NCI-H2029 treated with DMSO at 0.1 percent for 48 hours (cell line): ENCODE measurements around the gene RAVER2.
"Not testable (repeated sequence)": the region's sequence is repeated elsewhere in the genome, so short reads cannot be mapped to it uniquely, and the experiment has no call there.

Source experiments
- DNase-seq: peaks from one replicate; lab custom pipeline; 2025; lab: John Stamatoyannopoulos, UW

The RAVER2 gene

DNA sequence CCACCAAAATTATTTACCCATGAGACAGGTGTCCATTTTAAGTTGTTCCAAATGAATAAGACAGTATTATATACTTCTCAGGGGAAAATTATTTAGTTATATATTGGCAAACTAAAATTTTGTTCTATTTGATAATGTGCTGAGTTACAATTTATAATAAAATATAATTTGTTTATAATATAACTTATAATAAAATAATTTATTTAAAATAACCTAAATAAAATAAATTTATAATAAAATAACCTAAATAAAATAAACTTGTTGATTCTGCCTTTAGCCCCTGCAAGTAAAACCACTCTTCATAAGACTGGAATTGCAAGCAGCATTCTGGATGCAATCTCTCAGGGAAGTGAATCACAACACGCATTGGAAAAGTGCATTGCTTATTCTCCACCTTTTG, 69.6 kb downstream of the RAVER2 start:
- no peak for DNase-seq

DNA sequence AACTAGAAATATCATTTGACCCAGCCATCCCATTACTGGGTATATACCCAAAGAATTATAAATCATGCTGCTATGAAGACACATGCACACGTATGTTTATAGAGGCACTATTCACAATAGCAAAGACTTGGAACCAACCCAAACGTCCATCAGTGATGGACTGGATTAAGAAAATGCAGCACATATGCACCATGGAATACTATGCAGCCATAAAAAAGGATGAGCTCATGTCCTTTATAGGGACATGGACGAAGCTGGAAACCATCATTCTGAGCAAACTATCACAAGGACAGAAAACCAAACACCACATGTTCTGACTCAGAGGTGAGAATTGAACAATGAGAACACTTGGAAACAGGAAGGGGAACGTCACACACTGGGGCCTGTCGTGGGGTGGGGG, 72.5 kb downstream of the RAVER2 start:
- not testable (repeated sequence) for DNase-seq

DNA sequence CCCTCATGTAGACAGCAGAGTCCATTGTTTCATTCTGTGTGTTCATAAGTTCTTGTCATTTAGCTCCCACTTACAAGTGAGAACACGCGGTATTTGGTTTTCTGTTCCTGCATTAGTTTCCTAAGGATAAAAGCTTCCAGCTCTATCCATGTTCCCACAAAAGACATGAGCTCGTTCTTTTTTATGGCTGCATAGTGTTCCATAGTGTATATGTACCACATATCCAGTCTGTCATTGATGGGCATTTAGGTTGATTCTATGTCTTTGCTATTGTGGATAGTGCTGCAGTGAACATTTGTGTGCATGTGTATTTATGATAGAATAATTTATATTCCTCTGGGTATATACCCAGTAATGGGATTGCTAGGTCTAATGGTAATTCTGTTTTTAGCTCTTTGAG, 75.7 kb downstream of the RAVER2 start:
- DNase-seq = not testable (repeated sequence)

DNA sequence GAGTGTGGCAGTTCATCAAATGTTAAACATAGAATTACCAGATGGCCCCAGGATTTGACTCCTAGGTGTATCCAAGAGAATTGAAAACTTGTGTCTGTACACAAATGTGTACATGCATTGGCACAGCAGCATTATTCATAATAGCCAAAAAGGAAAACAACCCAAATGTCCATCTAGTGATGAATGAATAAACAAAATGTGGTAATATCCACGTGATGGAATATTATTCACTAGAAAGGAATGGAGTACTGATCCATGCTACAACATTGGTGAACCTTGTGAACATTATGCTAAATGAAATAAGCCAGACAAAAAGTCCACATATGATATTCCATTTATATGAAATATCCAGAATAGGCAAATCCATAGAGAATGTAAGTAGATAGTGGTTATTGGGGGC, 77.7 kb downstream of the RAVER2 start:
- no peak for DNase-seq

DNA sequence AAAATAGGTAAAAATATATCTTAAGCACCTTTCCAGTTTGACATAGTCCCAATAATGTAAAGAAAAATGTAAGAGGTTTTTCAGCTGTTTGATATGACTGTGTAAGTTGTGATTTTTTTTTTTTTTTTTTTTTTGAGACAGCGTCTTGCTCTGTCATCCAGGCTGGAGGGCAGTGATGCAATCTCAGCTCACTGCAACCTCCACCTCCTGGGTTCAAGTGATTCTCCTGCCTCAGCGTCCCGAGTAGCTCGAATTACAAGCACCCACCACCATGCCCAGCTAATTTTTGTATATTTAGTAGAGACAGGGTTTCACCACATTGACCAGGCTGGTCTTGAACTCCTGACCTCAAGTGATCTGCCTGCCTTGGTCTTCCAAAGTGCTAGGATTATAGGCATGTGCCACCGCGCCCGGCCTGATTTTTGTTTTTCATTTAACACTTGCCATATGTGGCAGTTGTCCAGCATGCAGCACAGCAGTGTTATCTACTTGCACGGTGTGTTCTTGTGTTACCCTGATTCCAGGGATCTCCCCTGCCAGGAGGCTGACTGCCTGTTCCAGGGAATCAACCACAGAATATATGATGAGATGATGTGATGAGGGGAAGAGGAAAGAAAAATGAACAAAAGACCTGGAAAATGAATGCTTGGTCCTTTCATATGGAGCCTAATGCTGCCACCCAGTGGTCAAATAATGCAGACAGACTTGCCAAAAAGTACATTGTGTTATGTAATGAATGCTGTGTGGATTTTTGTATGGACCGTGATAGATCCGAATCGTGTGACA, 79.0 kb downstream of the RAVER2 start:
- DNase-seq = peak; percentile 95

DNA sequence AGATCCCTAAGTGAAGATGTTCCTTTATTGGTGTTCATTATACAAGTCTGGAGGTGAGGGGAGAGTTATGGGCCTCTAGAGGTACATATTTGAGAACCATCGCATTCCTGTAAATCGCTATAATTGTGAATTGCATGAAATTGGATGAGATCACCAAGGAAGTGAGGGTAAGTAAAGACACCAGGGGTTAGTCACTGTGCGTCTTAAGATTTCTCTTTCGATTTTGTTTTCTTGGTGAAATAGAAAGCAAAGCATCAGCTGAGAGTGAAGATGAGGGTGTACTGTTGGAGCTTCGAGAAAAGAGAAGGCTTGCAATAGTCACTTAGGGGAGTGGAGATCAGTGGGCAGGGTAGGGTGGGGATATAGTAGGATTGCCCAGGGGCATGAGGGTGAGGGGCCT, 82.1 kb downstream of the RAVER2 start:
- DNase-seq = no peak

DNA sequence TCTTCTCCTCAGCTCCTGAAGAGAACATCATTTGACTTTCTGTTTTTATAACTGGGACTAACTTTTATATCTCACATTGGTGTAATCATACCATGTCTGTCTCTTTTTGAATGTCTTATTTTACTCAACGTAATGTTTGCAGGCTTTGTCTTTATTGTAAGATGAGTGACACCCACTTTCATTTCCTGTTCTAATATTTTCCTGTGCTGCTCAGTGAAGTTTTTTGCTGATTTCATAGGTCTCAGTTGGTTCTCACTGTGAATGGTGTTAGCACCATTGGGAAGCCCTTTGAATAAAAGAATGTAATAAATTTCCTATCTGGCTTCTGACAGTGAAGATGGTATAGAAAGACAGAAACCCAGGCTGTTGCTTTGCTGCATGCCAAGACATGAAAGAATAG, 84.0 kb downstream of the RAVER2 start:
- no peak for DNase-seq

DNA sequence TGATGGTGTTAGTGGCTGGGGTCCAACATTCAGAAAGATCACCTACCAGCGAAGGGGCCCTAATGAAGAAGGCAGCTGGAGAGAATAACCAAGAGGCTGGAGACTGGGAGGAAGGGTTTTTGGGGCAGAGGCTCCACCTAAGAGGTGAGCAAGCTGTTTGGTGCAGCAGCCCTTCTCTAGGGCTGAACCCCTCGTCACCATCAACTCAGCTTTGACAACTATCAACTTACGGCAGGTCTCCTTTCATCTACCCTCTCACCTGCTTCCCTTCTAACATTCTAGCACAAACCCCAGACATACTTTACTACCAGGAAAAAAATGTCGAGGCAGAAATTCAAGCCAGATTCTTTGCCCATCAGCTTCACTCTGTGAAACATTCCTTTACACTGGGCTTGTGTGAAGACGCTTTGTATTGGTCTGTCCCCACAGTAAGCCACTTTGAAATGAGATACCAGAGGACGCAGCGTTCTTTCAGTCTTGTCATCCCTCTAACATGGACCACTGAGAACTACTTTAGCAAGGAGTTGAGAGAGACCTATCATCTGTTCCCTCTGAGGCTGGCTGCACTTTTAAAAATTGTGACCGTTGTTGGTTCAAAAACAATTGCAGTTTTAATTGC, 84.6 kb downstream of the RAVER2 start:
- no peak for DNase-seq

DNA sequence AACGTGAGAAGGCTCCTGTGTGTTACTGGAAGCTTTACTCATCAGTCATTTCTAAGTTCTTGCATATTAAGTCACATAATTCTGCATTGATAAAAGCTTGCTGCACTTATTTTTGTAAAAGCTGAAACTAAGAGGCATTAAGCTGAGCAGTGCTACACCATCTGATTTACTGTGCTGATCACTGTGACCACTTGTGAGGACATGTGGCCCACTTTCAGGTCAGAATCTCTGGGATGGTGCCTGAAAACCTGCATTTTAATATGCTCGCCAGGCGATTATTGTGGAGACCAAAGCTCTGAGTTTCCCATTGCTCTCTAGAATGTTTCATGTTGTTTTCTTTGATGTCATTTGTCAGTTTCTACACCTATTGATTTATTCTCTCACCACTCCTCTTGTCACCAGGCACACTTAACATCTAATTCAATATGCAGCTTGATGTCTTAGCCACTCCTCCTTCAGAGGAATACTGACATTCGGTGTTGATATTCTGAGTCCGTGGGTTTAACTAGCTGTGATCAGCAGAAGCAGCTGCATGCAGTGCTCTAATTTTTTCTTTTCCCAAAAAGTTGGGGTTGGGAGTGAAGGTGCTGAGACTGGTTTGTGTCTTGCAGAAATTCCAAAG, 85.3 kb downstream of the RAVER2 start:
- no peak for DNase-seq

DNA sequence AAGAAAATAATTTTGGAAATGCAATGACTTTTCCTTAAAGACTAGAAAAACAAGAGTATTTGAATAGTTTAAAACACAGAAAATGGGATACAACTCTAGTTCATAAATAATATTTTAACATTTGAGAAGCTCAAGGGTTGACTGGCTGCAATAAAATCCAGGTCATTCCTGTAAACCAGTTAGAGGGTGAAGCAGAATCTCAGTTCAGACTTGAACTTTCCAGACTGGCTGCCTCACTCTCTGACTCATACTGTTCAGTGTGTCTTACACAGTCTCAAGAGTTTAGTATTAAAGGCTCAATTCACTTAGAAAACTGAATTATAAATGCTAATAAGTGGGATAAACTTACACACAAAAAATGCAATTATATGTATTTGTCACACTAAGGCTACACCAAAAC, 89.9 kb downstream of the RAVER2 start:
- no peak for DNase-seq

DNA sequence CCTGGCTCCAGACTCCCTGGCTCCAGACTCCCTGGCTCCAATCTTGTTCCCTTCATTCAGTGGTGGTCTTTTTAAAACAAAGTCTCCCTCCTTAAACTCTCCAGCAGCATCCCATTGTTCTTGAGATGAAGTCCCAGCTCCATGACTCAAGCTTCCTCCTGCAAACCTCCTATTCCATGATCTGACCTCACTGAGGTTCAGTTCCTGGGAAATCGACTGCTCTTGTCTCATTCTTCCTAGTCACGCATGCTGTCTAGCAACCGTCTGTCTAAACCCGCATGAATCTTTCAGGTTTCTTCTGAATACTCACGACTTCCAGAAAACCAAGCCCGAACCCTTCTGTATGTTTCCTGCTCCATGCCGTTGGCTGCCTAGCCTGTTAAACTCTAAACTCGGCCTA, 91.9 kb downstream of the RAVER2 start:
- DNase-seq = no peak

DNA sequence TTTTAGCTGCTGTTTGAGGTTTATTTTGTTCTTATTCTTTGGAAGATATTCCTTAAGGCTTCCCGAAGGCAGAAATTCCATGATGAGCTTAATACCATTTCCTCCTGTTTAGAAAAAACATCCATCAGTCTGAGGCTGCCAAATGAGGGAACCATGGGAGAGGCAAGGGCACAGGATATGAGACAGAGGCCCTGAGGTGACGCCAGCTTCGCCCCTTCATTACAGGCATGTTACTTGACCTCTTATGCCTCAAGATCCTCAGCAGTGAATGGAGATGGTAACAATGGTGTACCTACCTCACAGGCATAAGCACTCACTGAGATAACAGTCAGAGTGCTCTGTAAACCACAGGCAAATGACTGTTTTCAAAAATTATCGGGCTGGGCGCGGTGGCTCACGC, 93.6 kb downstream of the RAVER2 start:
- DNase-seq = no peak

DNA sequence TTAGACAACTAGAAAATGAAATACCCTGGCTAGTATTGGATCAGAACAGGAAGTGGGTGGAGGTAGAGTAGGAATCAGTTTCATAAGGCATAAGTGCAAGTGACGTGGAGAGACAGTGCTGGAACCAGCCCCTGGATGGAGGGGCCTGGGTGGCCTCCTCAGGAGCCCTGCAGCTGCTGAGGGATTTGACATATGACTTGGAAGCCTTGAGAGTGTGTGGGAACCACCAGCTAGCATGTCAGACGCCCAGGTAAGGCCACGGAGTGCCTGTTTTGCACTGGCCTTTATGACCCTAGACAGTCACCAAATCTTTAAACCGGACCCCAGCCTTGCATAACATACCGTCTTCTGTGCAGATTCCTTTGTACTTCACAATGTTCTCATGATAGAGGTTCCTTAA, 94.4 kb downstream of the RAVER2 start:
- no peak for DNase-seq

DNA sequence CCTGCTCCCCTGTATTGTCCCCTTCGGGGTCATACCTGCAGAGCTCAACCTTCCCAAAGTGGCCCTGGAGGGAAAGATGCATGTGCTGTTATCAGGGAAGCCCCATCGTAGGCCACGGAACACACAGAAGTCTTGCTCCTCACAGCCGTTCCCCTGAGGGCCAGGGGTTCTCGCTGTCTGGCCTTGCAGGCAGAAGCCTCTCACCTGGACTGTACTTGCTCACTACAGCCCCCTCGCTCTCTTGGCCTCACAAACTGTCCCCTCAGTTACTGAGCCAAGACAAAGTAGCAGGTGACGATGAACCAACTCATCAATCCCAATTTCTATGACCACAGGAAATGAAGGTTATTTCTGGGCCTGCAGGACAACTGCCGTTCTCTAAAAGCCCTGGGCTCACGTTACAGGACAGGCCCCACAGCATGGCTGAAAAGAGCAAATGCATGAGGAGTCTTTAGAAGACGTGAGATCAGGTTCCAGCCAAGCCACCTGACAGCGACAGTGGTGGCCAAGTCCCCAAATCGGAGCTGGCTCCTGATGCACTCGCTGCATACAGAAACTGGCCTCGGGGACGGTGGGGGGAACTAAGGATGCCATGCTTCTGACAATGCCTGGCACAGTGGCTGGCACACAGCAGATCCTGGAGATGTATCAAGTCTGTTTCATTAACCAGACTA, 95.0 kb downstream of the RAVER2 start:
- no peak for DNase-seq

DNA sequence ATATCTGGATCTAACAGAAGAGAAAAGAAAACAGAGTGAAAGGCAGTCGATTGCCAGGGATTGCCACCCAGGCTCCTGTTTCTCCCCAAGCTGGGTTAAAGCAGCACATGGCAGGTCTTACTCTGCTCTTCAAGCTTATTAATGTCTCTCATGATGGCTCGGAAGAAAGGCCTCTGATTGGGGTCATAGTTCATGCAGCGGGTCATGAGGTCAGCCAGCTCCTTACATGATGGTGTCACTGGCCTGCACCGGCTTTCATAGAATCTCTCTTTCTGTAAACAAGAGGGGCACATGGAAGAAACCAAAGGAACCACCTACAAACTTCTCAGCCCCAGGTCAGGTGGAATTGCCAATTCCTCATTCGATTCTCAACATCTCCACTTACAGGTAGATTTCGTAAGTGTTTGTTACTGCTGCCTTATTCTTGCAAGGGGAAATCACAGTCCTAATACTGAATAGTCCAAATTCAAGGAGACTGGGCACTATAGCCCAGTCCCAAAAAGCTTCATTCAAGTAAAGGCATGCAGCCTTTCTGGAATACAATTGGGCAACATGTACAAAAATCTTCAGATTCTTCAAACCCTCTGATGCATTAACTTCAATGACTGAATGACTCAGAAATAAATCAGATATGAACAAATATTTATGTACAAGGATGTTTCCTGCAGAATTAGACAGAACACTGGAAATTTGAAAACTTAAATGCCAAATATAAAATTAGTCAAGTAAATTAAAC, 96.6 kb downstream of the RAVER2 start:
- no peak for DNase-seq

DNA sequence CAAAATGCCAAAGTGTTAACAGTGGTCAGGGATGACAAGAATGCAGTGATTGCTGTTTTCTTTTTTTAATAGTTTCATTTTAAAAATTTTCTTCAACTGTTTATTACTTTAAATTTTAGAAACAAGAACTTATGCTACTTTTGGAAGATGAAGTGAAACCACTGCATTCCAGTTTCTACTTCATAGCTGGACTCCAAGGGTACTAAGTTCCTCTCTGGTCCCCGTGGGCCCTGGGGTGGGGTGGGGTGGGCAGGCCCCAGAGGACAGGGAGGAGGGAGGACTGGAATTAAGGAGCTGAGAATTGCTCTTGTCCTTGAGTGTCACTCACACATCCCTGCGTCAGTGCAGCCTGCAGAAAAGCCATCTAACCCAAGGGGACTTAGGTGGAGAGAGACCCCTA, 97.3 kb downstream of the RAVER2 start:
- DNase-seq = no peak

DNA sequence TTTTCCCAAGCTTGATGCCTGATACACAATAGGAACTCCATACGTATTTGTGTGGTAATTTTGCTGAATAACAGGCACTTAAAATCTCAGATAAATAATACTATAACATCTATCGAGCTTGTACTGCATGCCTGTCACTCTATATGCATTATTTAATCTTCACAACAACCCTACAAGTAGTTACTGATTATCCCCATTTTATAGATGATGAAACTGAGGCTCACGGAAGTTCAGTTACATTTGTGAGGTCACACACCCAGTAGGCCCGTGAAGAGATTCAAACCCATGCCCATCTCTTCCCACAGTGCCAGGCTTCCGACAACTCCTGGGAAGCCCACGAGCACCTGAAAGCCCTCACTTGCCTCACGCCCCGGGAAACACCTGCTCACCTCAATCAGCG, 98.8 kb downstream of the RAVER2 start:
- DNase-seq = no peak

DNA sequence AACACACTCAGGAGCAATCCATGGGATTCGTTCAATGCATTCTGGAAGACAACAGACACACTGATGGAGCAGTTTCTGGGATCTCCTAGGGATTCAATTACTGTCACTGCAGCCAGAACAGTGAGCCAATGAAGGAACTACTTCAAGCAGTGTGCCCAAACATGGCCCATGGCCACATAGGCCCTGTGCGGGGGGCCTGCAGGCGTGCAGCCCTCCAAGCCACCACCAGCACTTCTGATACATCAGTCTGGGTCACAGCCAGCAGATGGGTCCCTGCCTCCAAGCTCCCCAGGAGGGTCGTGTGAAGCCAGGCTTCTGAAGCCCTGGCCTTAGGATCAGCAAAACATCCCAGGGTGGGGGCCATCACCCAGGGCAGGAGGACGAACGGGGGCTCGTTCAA, 99.3 kb downstream of the RAVER2 start:
- DNase-seq = no peak

DNA sequence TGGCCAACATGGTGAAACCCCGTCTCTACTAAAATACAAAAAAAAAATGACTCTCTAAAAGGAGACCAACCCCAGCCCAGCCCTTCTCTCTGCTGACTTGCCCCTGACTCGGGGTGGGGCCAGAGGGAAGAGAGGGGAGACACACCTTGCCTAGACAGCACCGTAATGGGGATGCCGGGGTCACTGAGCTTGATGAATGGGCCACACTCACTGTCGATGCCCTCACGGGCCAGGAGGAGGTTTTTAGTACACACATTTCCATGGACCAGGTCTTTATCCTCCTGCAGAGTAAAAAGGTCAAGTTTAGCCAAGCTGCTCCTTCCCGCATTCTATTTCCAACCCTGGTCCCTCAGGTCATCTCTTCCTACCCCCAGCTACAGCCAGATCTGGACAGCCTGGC, 99.7 kb downstream of the RAVER2 start:
- DNase-seq = no peak

DNA sequence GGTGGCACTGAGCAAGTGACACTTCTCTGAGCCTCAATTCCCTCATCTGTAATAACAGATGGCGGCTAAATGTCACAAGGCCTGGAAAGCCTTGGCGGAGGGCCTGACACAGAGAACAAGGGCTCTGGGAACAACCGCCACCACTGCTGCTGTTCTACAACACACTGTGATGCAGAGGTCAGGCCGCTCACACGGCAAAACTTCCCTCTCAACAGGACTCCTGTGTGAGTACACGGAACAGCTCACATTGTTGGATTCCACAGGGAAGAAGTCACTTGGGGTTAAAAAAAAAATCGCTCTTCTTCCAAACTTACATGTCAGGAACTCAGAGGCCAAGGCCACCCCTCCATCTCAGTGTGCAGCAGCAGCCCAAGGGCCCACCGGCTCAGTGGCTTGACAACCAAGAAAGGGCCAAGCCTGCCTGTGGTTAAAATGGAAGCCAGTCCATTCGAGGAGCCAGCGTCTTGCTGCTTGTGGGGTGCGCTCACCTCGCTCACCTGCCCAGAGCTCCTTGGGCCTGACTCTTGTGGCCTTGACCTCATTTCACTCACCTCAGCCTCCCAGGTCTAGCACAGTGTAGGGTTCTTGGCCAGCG, 101.1 kb downstream of the RAVER2 start:
- DNase-seq = no peak

DNA sequence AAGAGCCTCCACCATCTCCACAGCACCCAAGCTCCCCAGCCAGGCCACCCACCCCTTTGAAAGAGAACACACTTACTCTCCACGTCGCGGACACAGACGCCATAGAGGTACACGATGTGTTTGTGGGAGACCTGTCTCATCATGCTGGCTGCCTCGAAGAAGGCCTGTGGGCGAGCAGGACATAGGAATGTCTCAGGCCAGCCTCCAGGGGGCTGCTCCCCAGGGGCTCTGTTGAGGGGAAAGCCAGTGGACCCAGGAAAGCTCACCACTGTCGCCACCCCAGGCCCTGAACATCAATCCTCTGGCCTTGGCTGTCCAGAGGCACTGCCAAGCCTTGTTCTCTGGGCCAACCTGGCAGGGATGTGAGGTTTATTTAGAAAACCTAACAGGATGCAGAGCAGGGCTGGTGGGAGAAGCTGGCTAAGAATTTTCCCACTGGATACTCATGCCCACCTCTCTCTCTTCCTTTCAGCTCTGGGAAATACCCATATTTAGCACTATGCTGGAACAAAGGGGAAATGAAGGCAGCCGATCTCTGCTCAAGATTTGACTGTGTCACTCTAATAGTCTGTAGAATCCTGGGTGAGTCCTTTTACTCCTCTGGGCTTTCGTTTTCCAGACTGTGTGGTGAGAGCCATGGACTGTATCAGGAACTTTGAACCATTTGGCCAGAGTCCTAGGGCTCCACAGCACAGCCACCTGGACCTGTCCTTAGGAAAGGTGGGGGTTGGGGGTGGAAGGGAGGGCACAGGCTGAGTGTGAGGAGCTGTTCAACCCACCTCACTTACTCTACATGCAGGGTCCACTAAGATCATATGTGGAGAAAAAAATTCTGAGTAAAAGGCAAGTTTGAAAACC, 101.9 kb downstream of the RAVER2 start:
- DNase-seq = no peak
